BE2C (cell line): Measurements from ENCODE around the gene STIM1.

Experiments
- DNase-seq: peaks from one replicate; pipeline ENCODE4 v3.0.0-alpha.2; 2020
- H3K27me3 ChIP-seq: fragments of 250-450 bp; sonication (Bioruptor Pico); 2 replicates; pipeline ENCODE4 v1.5.1; 2020; ENCODE audit warnings: mild to moderate bottlenecking
- H3K36me3 ChIP-seq: fragments of 250-450 bp; sonication (Bioruptor Pico); 2 replicates; pipeline ENCODE4 v1.5.1; 2020; ENCODE audit warnings: mild to moderate bottlenecking
- H3K4me1 ChIP-seq: fragments of 250-450 bp; sonication (Bioruptor Pico); 2 replicates; pipeline ENCODE4 v1.5.1; 2020
- H3K4me3 ChIP-seq: 2 replicates; pipeline ENCODE4 v1.5.1; 2011; ENCODE audit warnings: low read depth, low read length
- H3K9me3 ChIP-seq: fragments of 250-450 bp; sonication (Bioruptor Pico); 2 replicates; pipeline ENCODE4 v1.5.1; 2020
- TF ChIP-seq, protein P1 (sequence below): IDR thresholded peaks from 2 replicates; pipeline ENCODE4 v1.5.1; 2012; ENCODE audit warnings: mild to moderate bottlenecking, low read depth, low read length

STIM1 gene

GRCh38 chr11:3840004-3840869, 15.2 kb upstream of the STIM1 start:
- Histone ChIP-seq H3K9me3 (no peaks in the 10 kb centered on the region), H3K4me1 (no peaks in the 10 kb centered on the region), H3K4me3 (peak overlapping the region; percentile 65), H3K27me3 (no peaks in the 10 kb centered on the region), H3K36me3 (no peaks in the 10 kb centered on the region)
- TF ChIP-seq, protein P1, sequence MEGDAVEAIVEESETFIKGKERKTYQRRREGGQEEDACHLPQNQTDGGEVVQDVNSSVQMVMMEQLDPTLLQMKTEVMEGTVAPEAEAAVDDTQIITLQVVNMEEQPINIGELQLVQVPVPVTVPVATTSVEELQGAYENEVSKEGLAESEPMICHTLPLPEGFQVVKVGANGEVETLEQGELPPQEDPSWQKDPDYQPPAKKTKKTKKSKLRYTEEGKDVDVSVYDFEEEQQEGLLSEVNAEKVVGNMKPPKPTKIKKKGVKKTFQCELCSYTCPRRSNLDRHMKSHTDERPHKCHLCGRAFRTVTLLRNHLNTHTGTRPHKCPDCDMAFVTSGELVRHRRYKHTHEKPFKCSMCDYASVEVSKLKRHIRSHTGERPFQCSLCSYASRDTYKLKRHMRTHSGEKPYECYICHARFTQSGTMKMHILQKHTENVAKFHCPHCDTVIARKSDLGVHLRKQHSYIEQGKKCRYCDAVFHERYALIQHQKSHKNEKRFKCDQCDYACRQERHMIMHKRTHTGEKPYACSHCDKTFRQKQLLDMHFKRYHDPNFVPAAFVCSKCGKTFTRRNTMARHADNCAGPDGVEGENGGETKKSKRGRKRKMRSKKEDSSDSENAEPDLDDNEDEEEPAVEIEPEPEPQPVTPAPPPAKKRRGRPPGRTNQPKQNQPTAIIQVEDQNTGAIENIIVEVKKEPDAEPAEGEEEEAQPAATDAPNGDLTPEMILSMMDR: no peak
- no peak for DNase-seq

DNA sequence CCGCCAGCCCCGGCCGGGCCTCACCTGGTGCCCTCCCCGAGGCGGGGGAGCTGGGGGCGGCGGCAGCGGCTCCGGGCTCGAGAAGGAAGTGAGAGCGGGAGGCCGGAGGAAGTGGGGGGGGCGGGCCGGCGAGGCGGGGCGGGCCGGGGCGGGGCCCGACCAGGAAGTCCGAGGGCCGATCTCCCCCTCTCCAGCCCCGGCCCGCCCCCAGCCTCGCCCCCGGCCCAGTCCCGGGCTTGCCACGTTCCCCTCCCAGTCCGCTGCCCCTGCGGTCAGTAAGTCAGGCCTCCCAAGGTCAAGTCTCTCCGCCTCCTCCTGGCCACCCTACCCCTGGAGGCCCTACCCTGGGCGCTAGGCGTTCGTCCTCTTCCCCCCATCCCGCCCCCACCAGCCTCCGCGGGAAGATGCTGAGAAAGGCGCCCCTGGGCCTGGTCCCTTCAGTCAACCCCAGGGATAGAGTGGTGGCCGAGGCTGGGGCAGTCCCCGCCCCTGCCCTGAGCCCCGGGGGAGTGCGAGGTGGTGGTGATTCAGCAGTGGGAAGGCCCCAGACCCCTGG, 14.5 kb upstream of the STIM1 start, which contains the start of gene RHOG:
Gene RHOG, minus strand, starts transcription at position 90 of the 556 bp plus-strand sequence. CDS start 12,821 bp downstream, outside the sequence.
- TF ChIP-seq, protein P1: no peak
- H3K36me3 ChIP-seq: no peaks in the 10 kb centered on the region
- peak; percentile 66 for DNase-seq
- H3K27me3 ChIP-seq: no peaks in the 10 kb centered on the region
- peak within 1 kb of the TSS; percentile 65 for H3K4me3 ChIP-seq
- no peaks in the 10 kb centered on the region for H3K9me3 ChIP-seq
- H3K4me1 ChIP-seq: no peaks in the 10 kb centered on the region

GRCh38 chr11:3841426-3842350, 13.8 kb upstream of the STIM1 start:
- Histone ChIP-seq H3K4me3 (peak overlapping the region; percentile 65), H3K9me3 (no peaks in the 10 kb centered on the region), H3K36me3 (no peaks in the 10 kb centered on the region), H3K27me3 (no peaks in the 10 kb centered on the region), H3K4me1 (no peaks in the 10 kb centered on the region)
- peak; percentile 80 for DNase-seq
- TF ChIP-seq, protein P1: peak; percentile 57

DNA sequence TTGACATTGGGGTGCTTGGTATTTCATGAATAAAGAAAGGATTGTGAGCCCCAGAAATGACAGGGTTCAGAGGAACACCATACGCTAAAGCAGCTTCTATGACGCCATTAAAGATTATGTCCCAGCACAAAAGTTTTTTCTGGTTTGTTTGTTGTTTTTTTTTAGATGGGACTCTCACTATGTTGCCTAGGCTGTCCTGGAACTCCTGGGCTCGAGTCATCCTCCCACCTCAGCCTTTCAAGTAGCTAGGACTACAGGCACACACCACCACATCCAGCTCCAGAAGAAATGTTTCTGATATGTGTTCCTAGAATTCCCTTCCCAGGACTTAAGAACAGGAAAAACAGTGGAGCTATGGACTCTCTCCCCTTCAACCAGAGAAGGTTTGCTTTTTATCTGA, 12.1 kb upstream of the STIM1 start:
- H3K36me3 ChIP-seq: no peaks in the 10 kb centered on the region
- no peaks in the 10 kb centered on the region for H3K4me1 ChIP-seq
- TF ChIP-seq, protein P1: no peak
- no peaks in the 10 kb centered on the region for H3K9me3 ChIP-seq
- H3K27me3 ChIP-seq: no peaks in the 10 kb centered on the region
- H3K4me3 ChIP-seq: no peak overlapping the region
- DNase-seq: no peak

GRCh38 chr11:3845246-3845645, 10.2 kb upstream of the STIM1 start:
- DNase-seq: no peak
- H3K36me3 ChIP-seq: no peaks in the 10 kb centered on the region
- TF ChIP-seq, protein P1: no peak
- no peaks in the 10 kb centered on the region for H3K27me3 ChIP-seq
- H3K4me1 ChIP-seq: no peaks in the 10 kb centered on the region
- no peak overlapping the region for H3K4me3 ChIP-seq
- H3K9me3 ChIP-seq: no peaks in the 10 kb centered on the region
